ENCODE data around the gene TLL2. TPM values are rescaled to one million over a fixed set of nuclear protein-coding genes. Genes with fewer than 3 reads are reported as not detected.
A peak's percentile ranks its signal among the peaks of the same experiment; 100 is the strongest.

The TLL2 gene
- total RNA-seq, 2 experiments from 2014 or later, result not detected

DNA sequence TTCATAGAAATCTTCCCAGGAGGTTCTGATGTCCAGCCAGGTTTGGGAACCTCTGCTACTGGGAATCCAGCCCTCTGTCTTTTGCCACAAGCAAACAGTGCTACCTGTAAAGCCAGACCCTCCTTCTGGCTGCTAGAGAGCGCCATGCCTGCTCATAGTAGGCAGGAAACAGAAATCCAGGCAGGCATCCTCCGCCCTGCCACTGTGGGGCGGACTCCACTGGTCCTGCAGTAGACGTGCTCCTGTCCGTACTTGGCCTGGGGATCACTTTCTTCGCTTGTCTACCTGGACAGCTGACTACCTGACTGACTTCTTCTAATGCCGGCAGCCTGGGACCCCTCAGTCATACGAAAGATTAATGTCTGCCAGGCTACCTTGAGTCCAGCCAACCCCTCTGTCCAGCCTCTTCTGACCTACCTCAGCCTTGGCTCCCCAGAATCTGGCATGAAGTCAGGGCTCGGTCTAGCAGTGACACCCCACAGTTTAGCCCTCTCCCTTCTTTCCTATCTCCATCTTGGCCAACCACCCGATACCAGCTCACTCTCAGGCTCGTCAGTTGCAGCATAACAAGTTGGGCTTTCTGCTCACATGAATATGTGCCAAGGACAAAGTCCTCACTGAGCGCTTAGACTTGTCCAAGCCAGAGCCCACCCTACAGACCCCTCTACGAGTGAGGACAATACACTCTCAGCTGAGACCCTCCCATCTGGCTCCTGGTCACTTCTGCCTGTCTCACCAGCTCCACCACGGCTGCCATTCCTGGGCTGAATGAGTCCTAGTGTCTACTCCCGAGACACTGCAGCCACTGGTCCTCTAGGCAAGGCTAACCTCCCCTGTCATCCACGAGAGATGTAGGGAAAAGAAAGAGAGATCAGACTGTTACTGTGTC is 111.1 kb downstream of the TLL2 start:
- H3K9me3 Mint-ChIP-seq, result no peaks in the 10 kb centered on the region
- H3K4me1 Mint-ChIP-seq, result no peaks in the 10 kb centered on the region
- H3K27ac Mint-ChIP-seq, result no peak overlapping the region

GRCh38 chr10:96401036-96401435 is 112.7 kb downstream of the TLL2 start:
- POLR2A ChIA-PET, result no interaction called here
- Mint-ChIP-seq H3K27me3 (peaks cover 43% of the 10 kb centered on the region), H3K4me3 (no peak overlapping the region), H3K36me3 (ENCODE audit: low read depth) (no peaks in the 10 kb centered on the region), H3K27ac (no peak overlapping the region), H3K9me3 (no peaks in the 10 kb centered on the region), H3K4me1 (no peaks in the 10 kb centered on the region)
- CTCF ChIA-PET, result no interaction called here
- DNase-seq, result no peak

More for the DNA sequence above, 111.1 kb downstream of the TLL2 start:
- Mint-ChIP-seq H3K36me3 (ENCODE audit: low read depth) (no peaks in the 10 kb centered on the region), H3K27me3 (peaks cover 52% of the 10 kb centered on the region), H3K4me3 (no peak overlapping the region)
- ChIA-PET CTCF (interaction anchor here (0.6 to 1.1 kb wide), 2 partner anchors 81 to 171 kb away, joined by 4 to 5 read pairs; no protein-coding TSS in a partner anchor), POLR2A (no interaction called here)
- DNase-seq, result no peak

DNA sequence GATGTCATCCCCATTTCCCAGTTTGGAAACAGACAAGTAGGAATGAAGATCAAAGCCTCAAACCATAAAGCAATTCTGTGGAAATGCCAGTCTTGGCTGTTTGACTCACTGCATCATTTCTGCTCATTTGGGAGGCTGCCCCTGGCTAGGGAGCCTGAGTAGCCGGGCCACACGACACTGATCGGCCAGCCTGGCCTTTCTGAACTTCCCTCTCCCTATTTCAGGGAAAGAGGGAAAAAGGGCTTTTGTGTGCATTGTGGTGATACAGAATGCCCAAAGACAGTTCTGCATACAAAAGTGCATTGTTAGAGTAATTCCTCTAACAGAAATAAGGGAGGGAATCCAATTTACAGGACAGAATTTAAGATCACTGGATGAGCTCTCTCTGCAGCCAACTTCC is 113.3 kb downstream of the TLL2 start:
- Mint-ChIP-seq H3K27ac (no peak overlapping the region), H3K4me3 (no peak overlapping the region), H3K36me3 (ENCODE audit: low read depth) (no peaks in the 10 kb centered on the region), H3K27me3 (peaks cover 43% of the 10 kb centered on the region), H3K4me1 (no peaks in the 10 kb centered on the region), H3K9me3 (no peaks in the 10 kb centered on the region)
- ChIA-PET CTCF (no interaction called here), POLR2A (no interaction called here)
- no peak for DNase-seq

DNA sequence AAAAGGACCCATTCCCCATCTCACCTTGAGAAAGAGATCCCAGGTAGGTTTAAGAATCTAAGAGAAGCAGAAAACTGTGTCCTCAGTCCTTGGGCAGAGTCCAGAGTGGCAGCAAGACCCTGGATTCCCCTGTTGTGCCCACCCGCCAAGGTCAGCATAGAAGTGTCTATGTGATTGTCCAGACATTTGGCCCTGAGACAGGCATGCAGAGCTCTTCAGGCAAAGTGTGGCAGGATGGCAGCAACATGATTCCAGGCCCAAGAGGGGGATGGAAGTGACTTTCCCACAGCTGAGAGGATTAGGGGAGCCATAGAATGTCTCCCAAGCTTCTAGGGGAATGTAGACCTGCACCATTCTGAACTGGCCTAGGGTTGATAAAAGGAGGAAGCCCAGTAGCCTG is 115.8 kb downstream of the TLL2 start:
- ChIA-PET CTCF (interaction anchor here (2.0 kb wide), 1 partner anchor 113 kb away, joined by 7 read pairs; no protein-coding TSS in a partner anchor), POLR2A (no interaction called here)
- no peak overlapping the region for H3K27ac Mint-ChIP-seq
- DNase-seq, result no peak
- no peaks in the 10 kb centered on the region for H3K9me3 Mint-ChIP-seq
- H3K27me3 Mint-ChIP-seq, result peaks cover 47% of the 10 kb centered on the region
- H3K4me1 Mint-ChIP-seq, result no peaks in the 10 kb centered on the region
- no peak overlapping the region for H3K4me3 Mint-ChIP-seq
- H3K36me3 Mint-ChIP-seq (ENCODE audit: low read depth), result no peaks in the 10 kb centered on the region

GRCh38 chr10:96395931-96396877 is 117.5 kb downstream of the TLL2 start:
- Mint-ChIP-seq H3K27me3 (peaks cover 38% of the 10 kb centered on the region), H3K4me3 (no peak overlapping the region), H3K27ac (no peak overlapping the region), H3K36me3 (ENCODE audit: low read depth) (no peaks in the 10 kb centered on the region), H3K4me1 (no peaks in the 10 kb centered on the region), H3K9me3 (no peaks in the 10 kb centered on the region)
- POLR2A ChIA-PET, result no interaction called here
- CTCF ChIA-PET, result interaction anchor here (0.7 to 2.0 kb wide), 7 partner anchors 26 to 629 kb away, joined by 3 to 7 read pairs (median 4); no protein-coding TSS in a partner anchor
- peak; percentile 63 for DNase-seq

DNA sequence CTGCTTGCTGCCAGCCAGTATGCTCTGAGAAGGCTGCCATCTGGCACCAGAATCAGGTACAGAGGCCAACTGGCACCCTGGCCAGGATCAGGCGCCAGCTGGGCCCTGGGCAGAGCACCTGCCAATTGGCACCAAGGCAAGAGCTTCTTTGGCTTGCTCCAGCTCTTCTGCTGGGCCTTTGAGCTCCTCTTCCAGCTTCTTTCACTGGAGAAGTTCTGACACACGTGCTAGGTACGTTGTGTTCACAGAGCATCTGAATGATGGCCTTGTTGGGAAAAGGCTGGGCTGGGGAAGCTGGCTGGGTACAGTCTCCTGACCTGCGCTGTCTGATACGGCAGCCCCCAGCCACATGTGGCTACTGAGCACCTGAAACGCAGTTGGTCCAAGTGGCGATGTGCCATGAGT is 123.3 kb downstream of the TLL2 start:
- ChIA-PET CTCF (interaction anchor here (0.7 kb wide), 1 partner anchor 16 kb away, joined by 3 read pairs; no protein-coding TSS in a partner anchor), POLR2A (no interaction called here)
- Mint-ChIP-seq H3K4me3 (no peak overlapping the region), H3K27me3 (peaks cover 20% of the 10 kb centered on the region), H3K4me1 (no peaks in the 10 kb centered on the region), H3K27ac (no peak overlapping the region), H3K9me3 (no peaks in the 10 kb centered on the region), H3K36me3 (ENCODE audit: low read depth) (no peaks in the 10 kb centered on the region)
- no peak for DNase-seq

GRCh38 chr10:96389785-96390184 is 123.9 kb downstream of the TLL2 start:
- Mint-ChIP-seq H3K27me3 (peaks cover 19% of the 10 kb centered on the region), H3K36me3 (ENCODE audit: low read depth) (no peaks in the 10 kb centered on the region), H3K27ac (no peak overlapping the region), H3K4me1 (no peaks in the 10 kb centered on the region), H3K4me3 (no peak overlapping the region), H3K9me3 (no peaks in the 10 kb centered on the region)
- DNase-seq, result no peak
- POLR2A ChIA-PET, result no interaction called here
- CTCF ChIA-PET, result interaction anchor here (0.7 kb wide), 1 partner anchor 16 kb away, joined by 3 read pairs; no protein-coding TSS in a partner anchor

GRCh38 chr10:96387601-96388000 is 126.1 kb downstream of the TLL2 start:
- no peak for DNase-seq
- Mint-ChIP-seq H3K36me3 (ENCODE audit: low read depth) (no peaks in the 10 kb centered on the region), H3K9me3 (no peaks in the 10 kb centered on the region), H3K27ac (no peak overlapping the region), H3K4me3 (no peak overlapping the region), H3K4me1 (no peaks in the 10 kb centered on the region), H3K27me3 (peaks cover 10% of the 10 kb centered on the region)
- ChIA-PET POLR2A (no interaction called here), CTCF (no interaction called here)

- Mint-ChIP-seq H3K36me3 (ENCODE audit: low read depth) (no peaks in the 10 kb centered on the region), H3K27me3 (peaks cover 9% of the 10 kb centered on the region), H3K4me3 (no peak overlapping the region), H3K4me1 (no peaks in the 10 kb centered on the region), H3K27ac (no peak overlapping the region), H3K9me3 (no peaks in the 10 kb centered on the region)
- no peak for DNase-seq
- CTCF ChIA-PET, result no interaction called here
- POLR2A ChIA-PET, result no interaction called here
Observed at GRCh38 chr10:96387161-96387560, 126.6 kb downstream of the TLL2 start.

- H3K36me3 Mint-ChIP-seq (ENCODE audit: low read depth), result no peaks in the 10 kb centered on the region
- peaks cover 9% of the 10 kb centered on the region for H3K27me3 Mint-ChIP-seq
- no peak overlapping the region for H3K4me3 Mint-ChIP-seq
- H3K4me1 Mint-ChIP-seq, result no peaks in the 10 kb centered on the region
- no peaks in the 10 kb centered on the region for H3K9me3 Mint-ChIP-seq
- ChIA-PET POLR2A (no interaction called here), CTCF (interaction anchor here (1.2 to 1.9 kb wide), 2 partner anchors 9 to 14 kb away, joined by 3 to 5 read pairs; no protein-coding TSS in a partner anchor)
- DNase-seq, result no peak
- H3K27ac Mint-ChIP-seq, result no peak overlapping the region
Observed at GRCh38 chr10:96384506-96384905, 129.2 kb downstream of the TLL2 start.

GRCh38 chr10:96380821-96381220 is 132.9 kb downstream of the TLL2 start:
- Mint-ChIP-seq H3K27ac (no peak overlapping the region), H3K36me3 (ENCODE audit: low read depth) (no peaks in the 10 kb centered on the region), H3K9me3 (no peaks in the 10 kb centered on the region), H3K4me1 (no peaks in the 10 kb centered on the region), H3K27me3 (peaks cover 12% of the 10 kb centered on the region), H3K4me3 (no peak overlapping the region)
- POLR2A ChIA-PET, result no interaction called here
- no peak for DNase-seq
- CTCF ChIA-PET, result no interaction called here

- H3K9me3 Mint-ChIP-seq, result no peaks in the 10 kb centered on the region
- H3K4me3 Mint-ChIP-seq, result no peak overlapping the region
- CTCF ChIA-PET, result interaction anchor here (1.2 kb wide), 1 partner anchor 9 kb away, joined by 4 read pairs; no protein-coding TSS in a partner anchor
- peaks cover 9% of the 10 kb centered on the region for H3K4me1 Mint-ChIP-seq
- POLR2A ChIA-PET, result no interaction called here
- H3K27me3 Mint-ChIP-seq, result peaks cover 21% of the 10 kb centered on the region
- no peaks in the 10 kb centered on the region for H3K36me3 Mint-ChIP-seq (ENCODE audit: low read depth)
- no peak for DNase-seq
- no peak overlapping the region for H3K27ac Mint-ChIP-seq
Observed at GRCh38 chr10:96379758-96380157, 134.0 kb downstream of the TLL2 start.

DNA sequence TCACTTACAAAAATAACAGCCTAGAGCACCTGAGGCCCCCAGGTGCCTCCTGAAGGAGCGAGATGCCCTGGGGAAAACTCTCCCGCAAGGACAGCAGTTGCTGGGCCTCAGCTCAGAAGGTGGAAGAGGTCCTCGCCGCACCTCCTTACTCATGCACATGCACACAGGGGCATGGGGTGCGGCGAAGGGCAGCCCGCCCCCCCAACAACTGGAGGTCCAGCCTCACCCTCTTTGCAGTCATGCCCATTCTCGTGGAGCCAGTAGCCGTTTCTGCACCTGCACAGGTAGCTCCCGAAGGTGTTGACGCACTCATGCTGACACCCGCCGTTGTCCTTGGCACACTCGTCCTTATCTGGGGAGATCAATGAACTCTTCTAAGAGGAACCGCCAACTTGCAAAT is 135.0 kb downstream of the TLL2 start:
- Mint-ChIP-seq H3K4me1 (peaks cover 14% of the 10 kb centered on the region), H3K4me3 (no peak overlapping the region), H3K27ac (no peak overlapping the region), H3K36me3 (ENCODE audit: low read depth) (no peaks in the 10 kb centered on the region), H3K9me3 (no peaks in the 10 kb centered on the region), H3K27me3 (peaks cover 25% of the 10 kb centered on the region)
- DNase-seq, result no peak
- CTCF ChIA-PET, result interaction anchor here (1.2 kb wide), 1 partner anchor 8 kb away, joined by 4 read pairs; no protein-coding TSS in a partner anchor
- POLR2A ChIA-PET, result no interaction called here
